ENCODE data around the gene CCRL2.

DNA sequence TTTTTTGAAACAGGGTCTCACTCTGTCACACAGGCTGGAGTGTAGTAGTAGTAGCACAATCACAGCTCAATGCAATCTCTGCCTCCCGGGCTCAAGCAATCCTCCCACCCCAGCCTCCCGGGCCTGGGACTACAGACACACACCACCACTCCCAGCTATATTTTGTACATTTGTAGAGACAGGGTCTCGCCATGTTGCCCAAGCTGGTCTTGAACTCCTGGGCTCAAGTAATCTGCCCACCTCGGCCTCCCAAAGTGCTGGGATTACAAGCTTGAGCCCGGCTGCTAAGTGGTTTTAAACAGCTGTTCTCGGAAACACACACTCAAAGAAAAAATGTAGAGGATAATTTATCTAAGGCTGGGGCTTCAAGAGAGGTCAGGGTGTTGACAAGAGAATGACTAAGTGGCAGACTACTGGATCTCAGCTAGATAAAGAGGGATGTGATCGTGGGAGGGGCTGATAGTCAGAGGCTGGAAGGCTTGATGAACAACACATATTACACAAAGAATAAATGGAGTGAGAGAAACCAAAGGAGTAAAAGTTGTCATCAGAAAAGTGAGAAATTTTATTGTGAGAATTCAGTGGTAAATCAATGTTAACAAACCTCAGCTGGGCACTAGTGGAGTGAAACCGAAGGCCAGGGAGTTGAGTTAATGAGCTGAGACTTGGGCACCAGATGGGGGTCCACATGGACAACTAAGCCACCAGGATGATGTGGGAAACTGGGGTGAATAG is 6.9 kb upstream of the CCRL2 start:
- TF ChIP-seq EZH2 (IDR thresholded peaks at IDR 0.05; ENCODE audit: insufficient read depth, poor library complexity, severe bottlenecking) (no peak), EZH2phosphoT487 (IDR thresholded peaks at IDR 0.05; ENCODE audit: insufficient read depth, low read depth) (peak; percentile 94)
